Gastrocnemius medialis (tissue), 4 donors: ENCODE results near the gene GPSM3. TPM values are rescaled to one million over a fixed set of nuclear protein-coding genes. Genes with fewer than 3 reads are reported as not detected.

ENCODE experiments used
- ATAC-seq, 2 donors: fragments of 150-250 bp; one replicate each; pipeline ENCODE4 v1.9.1; 2016
- DNase-seq, 2 donors: peaks; one replicate each; pipeline ENCODE4 v3.0.0-alpha.2; 2019
- H3K27ac ChIP-seq, 4 donors: fragments of 200-600 bp; sonication (generic); 1 replicate in 1 of 4; 2 replicates in 3 of 4; pipeline ENCODE4 v1.5.1; 2016 to 2018; ENCODE audit warnings: mild to moderate bottlenecking in 2 of 4, moderate library complexity in 1 of 4
- H3K27me3 ChIP-seq, 3 donors: fragments of 200-600 bp; sonication (generic) in 2 of 3; 1 replicate in 1 of 3; 2 replicates in 2 of 3; pipeline versions ENCODE4 v1.5.1 to v1.6.0; 2016 to 2019; ENCODE audit warnings: mild to moderate bottlenecking in 1 of 3, moderate library complexity in 1 of 3
- H3K36me3 ChIP-seq, 2 donors: fragments of 200-600 bp; sonication (generic) in 1 of 2; one replicate each; pipeline ENCODE4 v1.5.1; 2017 to 2018
- H3K4me1 ChIP-seq, 2 donors: fragments of 200-600 bp; sonication (generic) in 1 of 2; one replicate each; pipeline ENCODE4 v1.5.1; 2016 to 2017; ENCODE audit warnings: mild to moderate bottlenecking in 2 of 2
- H3K4me3 ChIP-seq, 4 donors: fragments of 200-600 bp; sonication (generic) in 3 of 4; 1 replicate in 1 of 4; 2 replicates in 3 of 4; pipeline ENCODE4 v1.5.1; 2016 to 2019; ENCODE audit warnings: mild to moderate bottlenecking in 2 of 4
- H3K9me3 ChIP-seq, 3 donors: fragments of 200-600 bp; sonication (generic) in 2 of 3; 1 replicate in 1 of 3; 2 replicates in 2 of 3; pipeline ENCODE4 v1.5.1; 2016 to 2019
- CTCF ChIP-seq, 5 experiments: fragments of 450-650 bp in 3 of 5; fragments of 200-600 bp in 2 of 5; sonication (generic) in 2 of 5; IDR thresholded peaks in 4 of 5; conservative IDR thresholded peaks in 1 of 5; 1 replicate in 4 of 5; 2 replicates in 1 of 5; pipeline ENCODE4 v1.5.1; 2016 to 2019; ENCODE audit warnings: antibody characterized with exemption in 5 of 5, mild to moderate bottlenecking in 3 of 5, moderate library complexity in 3 of 5
- POLR2A ChIP-seq, 2 donors: fragments of 450-650 bp; IDR thresholded peaks; one replicate each; pipeline ENCODE4 v1.6.1; 2017; ENCODE audit warnings: antibody characterized with exemption in 2 of 2, mild to moderate bottlenecking in 2 of 2, moderate library complexity in 2 of 2
- in situ Hi-C, 4 donors: fragments of 200-750 bp; cut with MboI; loops; one replicate each; pipeline versions ENCODE4 v1.15.0 to v1.8.0; 2017; ENCODE audit warnings: low sequenced_read_pairs in 4 of 4
- intact Hi-C: fragments of 100-400 bp; cut with DNase I; formaldehyde crosslinking; loops from one replicate; pipeline ENCODE4 v1.15.1; 2023; ENCODE audit warnings: low total_unique reads
- total RNA-seq, 4 donors: library from RNA; depleted of rRNA; stranded (reverse); fragments of >200 nt; gene quantifications; one replicate each; pipeline versions ENCODE4 v1.1.0 to v1.2.3, GENCODE V29; 2016

GPSM3 gene
- total RNA-seq, 4 donors from 2014 or later, result 2.2 to 2.9 (median 2.3) TPM; not detected in 1

GRCh38 chr6:32154514-32155161 is 37.8 kb downstream of the GPSM3 start:
- intact Hi-C loops, result loop anchor here (1.0 to 2.0 kb wide), 3 partner anchors 23 to 40 kb away; no protein-coding TSS in a partner anchor

GRCh38 chr6:32153564-32154513 is 38.6 kb downstream of the GPSM3 start, which contains the start of gene PPT2:
PPT2 (plus strand) TSS chr6:32154141; CDS start chr6:32154595, 454 bp downstream.
- DNase-seq (peak; percentile 80 to 85), ATAC-seq (peak; percentile 85 to 86)
- in situ Hi-C loops (no loop called here), intact Hi-C loops (loop anchor here (1.0 to 2.0 kb wide), 4 partner anchors 23 to 41 kb away; partner anchors contain the start of gene FKBPL)
- peaks cover 25 to 29% of the 10 kb centered on the region in 2 donors for H3K4me1 ChIP-seq
- peaks cover 7 to 19% (median 8%) of the 10 kb centered on the region in 3 donors for H3K27me3 ChIP-seq
- no peaks in the 10 kb centered on the region for H3K9me3 ChIP-seq
- H3K4me3 ChIP-seq, result peak within 1 kb of the TSS; percentile 77 to 97 (median 84)
- peak within 1 kb of the TSS; percentile 77 to 93 (median 87) for H3K27ac ChIP-seq
- H3K36me3 ChIP-seq, result peaks cover 0 to 29% of the 10 kb centered on the region in 2 donors
- peak; percentile 23 to 38 for TF ChIP-seq POLR2A (IDR thresholded peaks at IDR 0.05)
- peak in 2 of 5 experiments; percentile 14 to 15 for TF ChIP-seq CTCF (IDR thresholded peaks at IDR 0.05 in 4 of 5, conservative IDR thresholded peaks at IDR 0.05 in 1 of 5)

More at GRCh38 chr6:32154514-32155161, 37.8 kb downstream of the GPSM3 start:
- peak overlapping the region; percentile 77 to 93 (median 87) for H3K27ac ChIP-seq
- H3K4me1 ChIP-seq, result peaks cover 25 to 29% of the 10 kb centered on the region in 2 donors
- ATAC-seq, result peak; percentile 82 to 85
- H3K4me3 ChIP-seq, result peak overlapping the region; percentile 77 to 97 (median 84)
- peak; percentile 65 to 77 for DNase-seq
- H3K9me3 ChIP-seq, result no peaks in the 10 kb centered on the region
- peaks cover 0 to 29% of the 10 kb centered on the region in 2 donors for H3K36me3 ChIP-seq
- TF ChIP-seq POLR2A (IDR thresholded peaks at IDR 0.05), result no peak
- TF ChIP-seq CTCF (IDR thresholded peaks at IDR 0.05 in 4 of 5, conservative IDR thresholded peaks at IDR 0.05 in 1 of 5), result peak; percentile 31 to 72 (median 67)
- in situ Hi-C loops, result no loop called here
- peaks cover under 1 to 11% (median 4%) of the 10 kb centered on the region in 3 donors for H3K27me3 ChIP-seq

GRCh38 chr6:32152769-32153563 is 39.5 kb downstream of the GPSM3 start:
- in situ Hi-C loops, result no loop called here
- peaks cover 25 to 29% of the 10 kb centered on the region in 2 donors for H3K4me1 ChIP-seq
- H3K36me3 ChIP-seq, result peaks cover 0 to 21% of the 10 kb centered on the region in 2 donors
- no peaks in the 10 kb centered on the region for H3K9me3 ChIP-seq
- TF ChIP-seq POLR2A (IDR thresholded peaks at IDR 0.05) (no peak), CTCF (IDR thresholded peaks at IDR 0.05 in 4 of 5, conservative IDR thresholded peaks at IDR 0.05 in 1 of 5) (no peak)
- H3K27me3 ChIP-seq, result peaks cover 15 to 27% (median 17%) of the 10 kb centered on the region in 3 donors
- H3K27ac ChIP-seq, result peak overlapping the region; percentile 77 to 93 (median 87)
- ATAC-seq (no peak), DNase-seq (no peak)
- intact Hi-C loops, result loop anchor here (2.0 kb wide), 1 partner anchor 22 kb away; the partner anchor contains the start of gene FKBPL
- peak overlapping the region; percentile 77 to 97 (median 84) for H3K4me3 ChIP-seq
